Astrocyte of the cerebellum (primary cell): ENCODE measurements around the gene CEMP1.

ENCODE experiments used
- DNase-seq: peaks from one replicate; pipeline ENCODE4 v3.0.0-alpha.2; 2011; ENCODE audit warnings: low read depth
- H3K4me3 ChIP-seq: 2 replicates; pipeline ENCODE4 v1.5.1; 2011; ENCODE audit warnings: mild to moderate bottlenecking, low read depth, low read length, moderate library complexity
- in situ Hi-C: cut with HindIII; loops from 2 replicates; pipeline ENCODE4 v1.10.0; 2017; ENCODE audit warnings: low sequenced_read_pairs
- TF ChIP-seq, protein P1 (sequence below): IDR thresholded peaks from 2 replicates; pipeline ENCODE4 v1.5.1; 2012; ENCODE audit warnings: low read length, low read depth, moderate library complexity, mild to moderate bottlenecking; ENCODE audit errors: missing control alignments

The CEMP1 gene

DNA sequence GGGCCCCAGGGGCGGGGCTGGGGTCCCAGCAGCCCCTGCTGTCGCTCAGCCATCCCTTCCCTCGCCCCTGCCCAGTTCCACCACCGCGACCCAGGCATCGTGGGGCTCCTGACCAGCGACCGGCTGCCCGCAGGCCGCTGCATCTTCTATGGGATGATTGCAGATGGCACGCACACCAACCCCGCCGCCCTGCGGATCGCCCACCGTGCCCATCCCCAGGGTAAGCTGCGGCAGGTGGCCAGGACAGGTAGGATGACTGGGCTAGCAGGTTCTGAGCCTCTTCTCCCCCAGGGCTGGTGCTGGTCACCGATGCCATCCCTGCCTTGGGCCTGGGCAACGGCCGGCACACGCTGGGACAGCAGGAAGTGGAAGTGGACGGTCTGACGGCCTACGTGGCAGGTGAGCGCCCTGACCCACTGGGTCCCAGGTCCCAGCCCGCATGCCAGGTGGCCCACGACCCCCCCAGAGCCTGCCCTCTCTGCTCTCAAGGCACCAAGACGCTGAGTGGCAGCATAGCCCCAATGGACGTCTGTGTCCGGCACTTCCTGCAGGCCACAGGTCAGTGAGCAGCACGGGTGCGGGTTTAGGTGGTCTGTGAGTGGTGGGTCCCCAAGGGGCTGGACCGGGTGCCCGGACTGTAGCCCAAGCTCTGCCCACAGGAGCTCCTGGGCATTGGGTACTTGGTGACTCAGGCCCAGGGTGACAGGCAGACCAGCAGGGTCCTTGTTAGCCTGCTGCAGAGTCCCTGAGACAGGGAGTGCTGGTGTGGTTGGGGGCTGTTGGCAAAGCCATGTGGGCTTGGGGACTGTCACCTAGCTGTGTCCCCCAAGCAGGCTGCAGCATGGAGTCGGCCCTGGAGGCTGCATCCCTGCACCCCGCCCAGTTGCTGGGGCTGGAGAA, 2.8 kb downstream of the CEMP1 start:
- DNase-seq: no peak
- in situ Hi-C loops: no loop called here
- no peak overlapping the region for H3K4me3 ChIP-seq
- TF ChIP-seq, protein P1, sequence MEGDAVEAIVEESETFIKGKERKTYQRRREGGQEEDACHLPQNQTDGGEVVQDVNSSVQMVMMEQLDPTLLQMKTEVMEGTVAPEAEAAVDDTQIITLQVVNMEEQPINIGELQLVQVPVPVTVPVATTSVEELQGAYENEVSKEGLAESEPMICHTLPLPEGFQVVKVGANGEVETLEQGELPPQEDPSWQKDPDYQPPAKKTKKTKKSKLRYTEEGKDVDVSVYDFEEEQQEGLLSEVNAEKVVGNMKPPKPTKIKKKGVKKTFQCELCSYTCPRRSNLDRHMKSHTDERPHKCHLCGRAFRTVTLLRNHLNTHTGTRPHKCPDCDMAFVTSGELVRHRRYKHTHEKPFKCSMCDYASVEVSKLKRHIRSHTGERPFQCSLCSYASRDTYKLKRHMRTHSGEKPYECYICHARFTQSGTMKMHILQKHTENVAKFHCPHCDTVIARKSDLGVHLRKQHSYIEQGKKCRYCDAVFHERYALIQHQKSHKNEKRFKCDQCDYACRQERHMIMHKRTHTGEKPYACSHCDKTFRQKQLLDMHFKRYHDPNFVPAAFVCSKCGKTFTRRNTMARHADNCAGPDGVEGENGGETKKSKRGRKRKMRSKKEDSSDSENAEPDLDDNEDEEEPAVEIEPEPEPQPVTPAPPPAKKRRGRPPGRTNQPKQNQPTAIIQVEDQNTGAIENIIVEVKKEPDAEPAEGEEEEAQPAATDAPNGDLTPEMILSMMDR: no peak

DNA sequence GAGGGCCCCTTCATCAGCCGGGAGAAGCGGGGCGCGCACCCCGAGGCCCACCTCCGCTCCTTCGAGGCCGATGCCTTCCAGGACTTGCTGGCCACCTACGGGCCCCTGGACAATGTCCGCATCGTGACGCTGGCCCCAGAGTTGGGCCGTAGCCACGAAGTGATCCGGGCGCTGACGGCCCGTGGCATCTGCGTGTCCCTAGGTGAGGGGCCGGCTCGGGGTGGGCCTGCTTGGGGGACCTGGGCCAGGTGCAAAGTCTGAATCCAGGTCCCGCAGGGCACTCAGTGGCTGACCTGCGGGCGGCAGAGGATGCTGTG, 3.5 kb downstream of the CEMP1 start:
- DNase-seq: no peak
- TF ChIP-seq, protein P1: no peak
- in situ Hi-C loops: no loop called here
- H3K4me3 ChIP-seq: no peak overlapping the region

DNA sequence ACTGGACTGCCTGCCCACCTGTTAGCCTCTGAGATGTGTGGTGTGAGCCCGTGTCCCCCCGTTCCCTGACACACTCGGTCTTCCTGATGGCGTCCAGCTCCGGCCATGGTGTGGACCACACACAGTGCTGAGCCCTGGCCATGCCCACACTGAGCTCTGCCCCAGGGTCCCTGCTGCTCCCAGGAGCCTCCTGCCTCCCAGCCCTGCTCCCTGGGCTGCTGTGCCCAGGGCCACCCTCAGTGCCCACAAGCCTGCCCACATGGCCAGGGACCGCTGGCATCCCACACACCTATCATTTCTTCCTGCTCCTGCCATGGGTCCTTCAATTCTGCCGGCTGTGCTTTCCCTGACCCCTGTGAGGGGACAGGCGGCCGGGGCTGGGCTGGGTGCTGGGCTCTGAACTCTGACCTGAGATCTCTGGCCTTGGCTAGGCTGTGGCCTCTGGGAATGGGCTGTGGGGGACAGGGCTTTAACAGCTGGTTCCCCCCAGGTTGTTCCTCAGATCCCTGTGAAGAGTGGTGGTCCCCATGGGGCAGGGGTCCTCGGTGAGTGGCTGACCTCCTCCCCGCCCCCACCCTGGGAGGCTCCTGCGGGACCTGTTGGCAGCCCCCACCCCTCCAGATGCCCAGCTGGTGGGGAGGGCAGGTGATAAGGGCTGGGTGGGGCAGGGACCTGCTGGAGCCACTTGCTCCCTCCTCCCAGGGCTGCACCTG, 4.0 kb downstream of the CEMP1 start:
- TF ChIP-seq, protein P1: no peak
- in situ Hi-C loops: no loop called here

DNA sequence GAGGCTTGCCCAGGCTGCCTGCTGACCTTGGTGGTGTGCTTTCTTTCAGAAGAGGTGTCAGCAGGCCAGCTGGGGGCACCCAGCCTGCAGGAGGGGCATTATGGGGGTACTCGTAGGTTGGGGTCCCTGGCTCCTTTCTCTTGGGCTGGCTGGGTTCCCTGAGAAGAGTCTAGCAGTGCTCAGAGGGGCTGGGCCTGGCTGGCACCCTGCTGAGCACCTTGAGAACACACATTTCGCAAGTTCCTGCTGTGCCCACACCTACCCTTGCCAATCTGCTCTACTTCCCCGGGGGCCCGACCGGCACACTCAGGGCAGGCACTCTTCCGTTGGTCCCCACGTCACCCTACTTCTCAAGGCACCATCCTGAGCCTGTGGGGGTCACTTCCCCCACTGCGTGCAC, 5.1 kb downstream of the CEMP1 start:
- no peak for DNase-seq
- in situ Hi-C loops: no loop called here
- TF ChIP-seq, protein P1: no peak
- H3K4me3 ChIP-seq: no peak overlapping the region

More for the DNA sequence above, 4.0 kb downstream of the CEMP1 start:
- no peak overlapping the region for H3K4me3 ChIP-seq
- no peak for DNase-seq

DNA sequence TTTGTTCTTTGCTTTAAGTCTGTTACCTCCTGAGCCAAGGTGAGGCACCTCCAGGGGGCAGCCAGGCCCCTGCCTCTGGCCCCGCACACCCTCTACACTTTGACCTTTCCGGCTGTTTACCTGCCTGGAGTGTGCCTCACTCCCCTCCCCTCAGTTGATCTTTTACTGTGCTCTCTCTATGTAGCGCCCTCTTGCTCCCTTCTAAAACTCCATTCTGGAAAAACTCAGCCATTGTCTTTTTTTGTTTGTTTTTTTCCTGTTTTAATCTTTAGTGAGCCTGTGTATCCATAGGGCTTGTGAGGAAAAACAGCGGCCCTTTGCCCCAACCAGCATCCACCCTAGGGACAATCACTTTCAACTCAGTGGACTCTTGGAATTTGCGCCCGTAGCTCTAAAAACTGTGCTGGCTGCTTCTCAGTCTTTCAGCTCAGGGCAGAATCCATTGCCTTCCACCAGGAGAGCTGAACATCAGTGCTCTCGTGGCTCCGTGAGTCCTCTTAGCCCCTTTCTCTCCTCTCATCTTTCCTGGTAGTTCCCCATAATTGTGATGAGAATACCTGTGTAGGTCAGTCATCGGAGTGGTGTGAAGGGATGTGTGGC, 6.8 kb downstream of the CEMP1 start:
- no peak for DNase-seq
- in situ Hi-C loops: no loop called here
- no peak overlapping the region for H3K4me3 ChIP-seq
- TF ChIP-seq, protein P1: no peak

DNA sequence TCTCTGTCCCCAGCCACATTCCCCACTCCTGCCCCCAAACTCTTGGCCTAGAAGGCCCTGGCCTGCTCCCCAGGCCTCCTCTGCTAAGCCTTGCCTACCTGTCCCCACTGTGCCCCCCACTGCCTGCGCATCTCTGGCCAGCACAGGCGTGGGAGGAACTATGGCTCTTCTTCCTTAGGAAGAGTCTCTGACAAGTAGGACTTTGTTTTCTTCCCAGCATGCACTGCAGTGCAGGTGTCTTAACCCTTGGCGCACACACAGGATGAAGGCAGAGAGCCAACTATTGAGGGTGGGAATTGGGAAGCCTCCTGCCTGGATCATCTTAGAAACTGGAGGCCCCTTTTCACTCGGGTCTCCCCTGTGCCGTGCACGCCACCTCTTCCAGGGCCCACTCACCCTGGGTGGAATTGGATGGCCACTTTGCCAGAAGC, 7.4 kb downstream of the CEMP1 start:
- no peak for DNase-seq
- in situ Hi-C loops: no loop called here
- no peak overlapping the region for H3K4me3 ChIP-seq
- TF ChIP-seq, protein P1: no peak
